SJSA1 (cell line): ENCODE data around the gene CHCHD10. TPM values are rescaled to one million over a fixed set of nuclear protein-coding genes. Genes with fewer than 3 reads are reported as not detected.
A peak's percentile ranks its signal among the peaks of the same experiment; 100 is the strongest.
"Not testable (repeated sequence)": the region's sequence is repeated elsewhere in the genome, so short reads cannot be mapped to it uniquely, and the experiment has no call there.

Source experiments
- DNase-seq, 2 experiments: peaks; one replicate each; pipeline ENCODE4 v3.0.0-alpha.2; 2015 to 2020; ENCODE audit warnings: low spot score in 2 of 2, low read depth in 1 of 2
- H3K27ac ChIP-seq: fragments of 250-450 bp; sonication (Bioruptor Pico); 2 replicates; pipeline ENCODE4 v1.5.1; 2020; ENCODE audit warnings: mild to moderate bottlenecking, moderate library complexity
- H3K27me3 ChIP-seq: fragments of 250-450 bp; sonication (Bioruptor Pico); replicated peaks from 2 replicates; pipeline ENCODE4 v1.5.1; 2020; ENCODE audit warnings: mild to moderate bottlenecking, moderate library complexity
- H3K36me3 ChIP-seq: fragments of 250-450 bp; sonication (Bioruptor Pico); 2 replicates; pipeline ENCODE4 v1.5.1; 2020; ENCODE audit warnings: mild to moderate bottlenecking
- H3K4me1 ChIP-seq: fragments of 250-450 bp; sonication (Bioruptor Pico); replicated peaks from 2 replicates; pipeline ENCODE4 v1.6.1; 2021; ENCODE audit warnings: mild to moderate bottlenecking
- H3K4me3 ChIP-seq: fragments of 250-450 bp; sonication (Bioruptor Pico); 2 replicates; pipeline ENCODE4 v1.5.1; 2020; ENCODE audit warnings: mild to moderate bottlenecking
- H3K9me3 ChIP-seq: fragments of 250-450 bp; sonication (Bioruptor Pico); replicated peaks from 2 replicates; pipeline ENCODE4 v1.5.1; 2020; ENCODE audit warnings: mild to moderate bottlenecking
- total RNA-seq: library from RNA; depleted of rRNA; stranded (reverse); fragments of >200 nt; shearing (Covaris generic); gene quantifications from 2 replicates; pipeline ENCODE4 v1.2.3, GENCODE V29; 2014; rRNA removed

Gene CHCHD10
- total RNA-seq, 1 experiment from 2014 or later, result 6.4 TPM

GRCh38 chr22:23742505-23743264 lies 25.1 kb downstream of the CHCHD10 start:
- no peak for DNase-seq
- Histone ChIP-seq H3K27me3 (no peaks in the 10 kb centered on the region), H3K4me3 (no peak overlapping the region), H3K36me3 (peaks cover 34% of the 10 kb centered on the region), H3K27ac (no peak overlapping the region), H3K9me3 (no peaks in the 10 kb centered on the region), H3K4me1 (no peaks in the 10 kb centered on the region)

GRCh38 chr22:23737696-23738095 lies 30.1 kb downstream of the CHCHD10 start:
- H3K4me1 ChIP-seq, result no peaks in the 10 kb centered on the region
- H3K36me3 ChIP-seq, result peaks cover 5% of the 10 kb centered on the region
- no peaks in the 10 kb centered on the region for H3K27me3 ChIP-seq
- no peak for DNase-seq
- no peak overlapping the region for H3K27ac ChIP-seq
- H3K4me3 ChIP-seq, result no peak overlapping the region
- 0 out of 2 replicates have a peak, but pooled peaks cover 3% of the 10 kb centered on the region for H3K9me3 ChIP-seq

- not testable (repeated sequence) for H3K9me3 ChIP-seq, H3K27ac ChIP-seq, H3K4me3 ChIP-seq, H3K36me3 ChIP-seq, H3K27me3 ChIP-seq, DNase-seq, H3K4me1 ChIP-seq
Measured at GRCh38 chr22:23728108-23728507, 39.7 kb downstream of the CHCHD10 start.

GRCh38 chr22:23722724-23723123 lies 45.0 kb downstream of the CHCHD10 start:
- Histone ChIP-seq H3K4me1 (no peaks in the 10 kb centered on the region), H3K27me3 (no peaks in the 10 kb centered on the region; the same call in 1 of the 2 replicates), H3K27ac (no peak overlapping the region), H3K36me3 (no peaks in the 10 kb centered on the region), H3K4me3 (no peak overlapping the region), H3K9me3 (no peaks in the 10 kb centered on the region)
- DNase-seq, result no peak

GRCh38 chr22:23722160-23722559 lies 45.6 kb downstream of the CHCHD10 start:
- Histone ChIP-seq H3K27me3 (no peaks in the 10 kb centered on the region; the same call in 1 of the 2 replicates), H3K27ac (no peak overlapping the region), H3K36me3 (peaks cover under 1% of the 10 kb centered on the region; the same call in 1 of the 2 replicates), H3K4me3 (no peak overlapping the region), H3K9me3 (no peaks in the 10 kb centered on the region), H3K4me1 (peaks cover 4% of the 10 kb centered on the region)
- DNase-seq, result no peak

- H3K36me3 ChIP-seq, result peaks cover 5% of the 10 kb centered on the region; the same call in 1 of the 2 replicates
- no peaks in the 10 kb centered on the region for H3K27me3 ChIP-seq
- no peak overlapping the region for H3K27ac ChIP-seq
- no peak for DNase-seq
- peaks cover 11% of the 10 kb centered on the region for H3K4me1 ChIP-seq
- H3K4me3 ChIP-seq, result no peak overlapping the region
- H3K9me3 ChIP-seq, result no peaks in the 10 kb centered on the region
Measured at GRCh38 chr22:23720855-23721254, 46.9 kb downstream of the CHCHD10 start.

- H3K27ac ChIP-seq, result no peak overlapping the region
- no peak overlapping the region for H3K4me3 ChIP-seq
- peaks cover 15% of the 10 kb centered on the region for H3K36me3 ChIP-seq
- H3K9me3 ChIP-seq, result no peaks in the 10 kb centered on the region
- H3K4me1 ChIP-seq, result peaks cover 12% of the 10 kb centered on the region
- DNase-seq, result no peak
- H3K27me3 ChIP-seq, result no peaks in the 10 kb centered on the region
Measured at GRCh38 chr22:23718371-23719165, 49.2 kb downstream of the CHCHD10 start.

GRCh38 chr22:23716811-23717801 lies 50.7 kb downstream of the CHCHD10 start:
- peaks cover 27% of the 10 kb centered on the region for H3K36me3 ChIP-seq
- H3K27me3 ChIP-seq, result no peaks in the 10 kb centered on the region
- H3K4me1 ChIP-seq, result peaks cover 12% of the 10 kb centered on the region
- H3K9me3 ChIP-seq, result no peaks in the 10 kb centered on the region
- DNase-seq, result peak; percentile 82 to 85
- peak overlapping the region; percentile 85 for H3K4me3 ChIP-seq
- peak overlapping the region; percentile 34 for H3K27ac ChIP-seq

Other genes starting within 250 kb of the CHCHD10 start
- not detected in 2 replicates for gene IGLL1, start 187.7 kb downstream of the CHCHD10 start, total RNA-seq
- not detected in 2 replicates for gene DRICH1, start 135.7 kb downstream of the CHCHD10 start, total RNA-seq
- gene RGL4, start 77.0 kb downstream of the CHCHD10 start, total RNA-seq, result not detected in 2 replicates
- 1.8 and 4.3 TPM in 2 replicates for gene ZNF70, start 16.9 kb downstream of the CHCHD10 start, total RNA-seq
- gene VPREB3, start 13.5 kb downstream of the CHCHD10 start, total RNA-seq, result not detected in 2 replicates
- gene C22orf15, start 5.0 kb downstream of the CHCHD10 start, total RNA-seq, result not detected in 2 replicates
- gene MMP11, start 4.9 kb upstream of the CHCHD10 start, total RNA-seq, result 14.5 and 32.4 TPM in 2 replicates
- gene SMARCB1, start 19.0 kb upstream of the CHCHD10 start, total RNA-seq, result 91.8 and 121 TPM in 2 replicates
- not detected in 2 replicates for gene DERL3, start 71.0 kb upstream of the CHCHD10 start, total RNA-seq
- 0.50 and 3.0 TPM in 2 replicates for gene SLC2A11, start 89.9 kb upstream of the CHCHD10 start, total RNA-seq
- gene MIF, start 126.4 kb upstream of the CHCHD10 start, total RNA-seq, result 110 and 155 TPM in 2 replicates
- gene GSTT2B, start 193.2 kb upstream of the CHCHD10 start, total RNA-seq, result 17.0 and 17.8 TPM in 2 replicates
- 1.1 TPM in 1 of 2 replicates, not detected in the other for gene DDTL, start 198.9 kb upstream of the CHCHD10 start, total RNA-seq
- gene DDT, start 206.5 kb upstream of the CHCHD10 start, total RNA-seq, result 58.7 and 86.0 TPM in 2 replicates
- 1.2 TPM in 1 of 2 replicates, not detected in the other for gene GSTT2, start 212.2 kb upstream of the CHCHD10 start, total RNA-seq
- gene GSTT4, start 237.5 kb upstream of the CHCHD10 start, total RNA-seq, result not detected in 2 replicates
- gene CABIN1, start 243.3 kb upstream of the CHCHD10 start, total RNA-seq, result 30.1 and 35.1 TPM in 2 replicates